ENCODE data around the gene ARID1B. TPM values are rescaled to one million over a fixed set of nuclear protein-coding genes. Genes with fewer than 3 reads are reported as not detected.
A peak's percentile ranks its signal among the peaks of the same experiment; 100 is the strongest.

The ARID1B gene
- total and polyA plus RNA-seq, 9 of the 15 experiments (the other 6 are each of a cell fraction or from before 2014, with no cell fraction given): 12.5 to 50.5 (median 25.8) TPM

DNA sequence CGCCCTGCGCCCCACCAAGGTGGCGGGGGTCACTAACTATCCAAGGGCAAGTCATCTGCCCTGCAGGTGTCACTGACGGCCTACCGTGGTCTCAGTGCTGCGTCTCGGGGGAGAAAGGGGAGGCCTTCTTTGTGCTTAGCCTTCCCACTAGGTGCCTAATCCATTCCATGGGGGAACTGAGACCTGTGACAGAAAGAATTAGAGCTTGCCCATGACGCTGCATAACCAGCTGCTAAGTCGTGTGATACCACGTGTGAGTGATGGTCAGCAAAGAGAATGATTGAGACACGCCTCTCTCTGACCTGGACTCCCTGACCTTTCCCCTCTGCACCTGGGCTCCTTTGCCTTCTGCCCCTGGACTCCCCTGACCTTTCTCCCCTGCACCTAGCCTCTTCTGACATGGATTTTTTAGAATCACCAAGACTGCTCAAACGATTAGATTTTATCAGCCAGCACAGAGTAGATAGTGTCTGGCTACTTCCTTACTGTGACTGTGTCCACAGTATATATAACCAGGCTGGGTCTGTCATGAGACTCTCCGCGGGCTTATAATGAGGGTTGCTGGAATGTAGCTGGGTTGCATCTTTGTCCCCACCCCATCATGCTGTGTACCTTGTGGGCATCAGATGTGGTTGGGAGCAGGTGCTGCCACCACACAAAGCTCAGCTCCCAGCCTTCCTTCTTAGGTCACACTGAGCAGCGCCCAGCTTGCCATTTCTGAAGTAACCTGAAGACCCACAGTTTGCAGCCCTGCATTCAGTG, 405.5 kb downstream of the ARID1B start (continued):
- TF ChIP-seq, protein P1, sequence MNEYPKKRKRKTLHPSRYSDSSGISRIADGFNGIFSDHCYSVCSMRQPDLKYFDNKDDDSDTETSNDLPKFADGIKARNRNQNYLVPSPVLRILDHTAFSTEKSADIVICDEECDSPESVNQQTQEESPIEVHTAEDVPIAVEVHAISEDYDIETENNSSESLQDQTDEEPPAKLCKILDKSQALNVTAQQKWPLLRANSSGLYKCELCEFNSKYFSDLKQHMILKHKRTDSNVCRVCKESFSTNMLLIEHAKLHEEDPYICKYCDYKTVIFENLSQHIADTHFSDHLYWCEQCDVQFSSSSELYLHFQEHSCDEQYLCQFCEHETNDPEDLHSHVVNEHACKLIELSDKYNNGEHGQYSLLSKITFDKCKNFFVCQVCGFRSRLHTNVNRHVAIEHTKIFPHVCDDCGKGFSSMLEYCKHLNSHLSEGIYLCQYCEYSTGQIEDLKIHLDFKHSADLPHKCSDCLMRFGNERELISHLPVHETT (CRISPR knock-in tag; conservative IDR thresholded peaks at IDR 0.05 in 1 of 2, IDR thresholded peaks at IDR 0.05 in 1 of 2): no peak
- TF ChIP-seq, protein P2, sequence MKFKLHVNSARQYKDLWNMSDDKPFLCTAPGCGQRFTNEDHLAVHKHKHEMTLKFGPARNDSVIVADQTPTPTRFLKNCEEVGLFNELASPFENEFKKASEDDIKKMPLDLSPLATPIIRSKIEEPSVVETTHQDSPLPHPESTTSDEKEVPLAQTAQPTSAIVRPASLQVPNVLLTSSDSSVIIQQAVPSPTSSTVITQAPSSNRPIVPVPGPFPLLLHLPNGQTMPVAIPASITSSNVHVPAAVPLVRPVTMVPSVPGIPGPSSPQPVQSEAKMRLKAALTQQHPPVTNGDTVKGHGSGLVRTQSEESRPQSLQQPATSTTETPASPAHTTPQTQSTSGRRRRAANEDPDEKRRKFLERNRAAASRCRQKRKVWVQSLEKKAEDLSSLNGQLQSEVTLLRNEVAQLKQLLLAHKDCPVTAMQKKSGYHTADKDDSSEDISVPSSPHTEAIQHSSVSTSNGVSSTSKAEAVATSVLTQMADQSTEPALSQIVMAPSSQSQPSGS (CRISPR knock-in tag; IDR thresholded peaks at IDR 0.05): no peak
- TF ChIP-seq HDGF (IDR thresholded peaks at IDR 0.05) (no peak), SMARCA4 (IDR thresholded peaks at IDR 0.05) (no peak), RBM17 (IDR thresholded peaks at IDR 0.05; ENCODE audit: borderline replicate concordance, low read depth, low read length) (no peak), BDP1 (IDR thresholded peaks at IDR 0.05; ENCODE audit: insufficient read depth, insufficient read length) (no peak), NR2C2 (CRISPR knock-in tag; IDR thresholded peaks at IDR 0.05) (no peak), NR2C2 (tag; IDR thresholded peaks at IDR 0.05) (peak; percentile 80), RFX1 (IDR thresholded peaks at IDR 0.05) (no peak), KDM5B (IDR thresholded peaks at IDR 0.05; ENCODE audit: insufficient replicate concordance, low read depth, low read length) (no peak), CBX8 (IDR thresholded peaks at IDR 0.05; ENCODE audit: borderline replicate concordance, extremely low read depth, low read depth, low read length, poor library complexity, severe bottlenecking) (no peak), NONO (IDR thresholded peaks at IDR 0.05; ENCODE audit: low read depth in 2 of 2, low read length in 1 of 2) (no peak), BACH1 (tag; IDR thresholded peaks at IDR 0.05) (no peak), ZBTB7A (IDR thresholded peaks at IDR 0.05; ENCODE audit: borderline replicate concordance, control insufficient read depth, low read depth, low read length) (no peak), MCM2 (IDR thresholded peaks at IDR 0.05; ENCODE audit: low read depth) (no peak), GATAD2B (IDR thresholded peaks at IDR 0.05; ENCODE audit: borderline replicate concordance) (no peak), ZC3H11A (IDR thresholded peaks at IDR 0.05; ENCODE audit: low read depth, low read length) (no peak), SMARCA5 (IDR thresholded peaks at IDR 0.05) (no peak), ZNF311 (CRISPR knock-in tag; IDR thresholded peaks at IDR 0.05) (no peak)
- TF ChIP-seq, protein P3, sequence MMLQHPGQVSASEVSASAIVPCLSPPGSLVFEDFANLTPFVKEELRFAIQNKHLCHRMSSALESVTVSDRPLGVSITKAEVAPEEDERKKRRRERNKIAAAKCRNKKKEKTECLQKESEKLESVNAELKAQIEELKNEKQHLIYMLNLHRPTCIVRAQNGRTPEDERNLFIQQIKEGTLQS (IDR thresholded peaks at IDR 0.05): no peak
- TF ChIP-seq, protein P3 (CRISPR knock-in tag; conservative IDR thresholded peaks at IDR 0.05): no peak
- TF ChIP-seq, protein P4, sequence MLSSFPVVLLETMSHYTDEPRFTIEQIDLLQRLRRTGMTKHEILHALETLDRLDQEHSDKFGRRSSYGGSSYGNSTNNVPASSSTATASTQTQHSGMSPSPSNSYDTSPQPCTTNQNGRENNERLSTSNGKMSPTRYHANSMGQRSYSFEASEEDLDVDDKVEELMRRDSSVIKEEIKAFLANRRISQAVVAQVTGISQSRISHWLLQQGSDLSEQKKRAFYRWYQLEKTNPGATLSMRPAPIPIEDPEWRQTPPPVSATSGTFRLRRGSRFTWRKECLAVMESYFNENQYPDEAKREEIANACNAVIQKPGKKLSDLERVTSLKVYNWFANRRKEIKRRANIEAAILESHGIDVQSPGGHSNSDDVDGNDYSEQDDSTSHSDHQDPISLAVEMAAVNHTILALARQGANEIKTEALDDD (IDR thresholded peaks at IDR 0.05): no peak
- TF ChIP-seq, protein P5, sequence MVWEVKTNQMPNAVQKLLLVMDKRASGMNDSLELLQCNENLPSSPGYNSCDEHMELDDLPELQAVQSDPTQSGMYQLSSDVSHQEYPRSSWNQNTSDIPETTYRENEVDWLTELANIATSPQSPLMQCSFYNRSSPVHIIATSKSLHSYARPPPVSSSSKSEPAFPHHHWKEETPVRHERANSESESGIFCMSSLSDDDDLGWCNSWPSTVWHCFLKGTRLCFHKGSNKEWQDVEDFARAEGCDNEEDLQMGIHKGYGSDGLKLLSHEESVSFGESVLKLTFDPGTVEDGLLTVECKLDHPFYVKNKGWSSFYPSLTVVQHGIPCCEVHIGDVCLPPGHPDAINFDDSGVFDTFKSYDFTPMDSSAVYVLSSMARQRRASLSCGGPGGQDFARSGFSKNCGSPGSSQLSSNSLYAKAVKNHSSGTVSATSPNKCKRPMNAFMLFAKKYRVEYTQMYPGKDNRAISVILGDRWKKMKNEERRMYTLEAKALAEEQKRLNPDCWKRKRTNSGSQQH (CRISPR knock-in tag; IDR thresholded peaks at IDR 0.05): no peak
